GM12892 (cell line): ENCODE results near the gene LRRC41.
"Not testable (repeated sequence)": the region's sequence is repeated elsewhere in the genome, so short reads cannot be mapped to it uniquely, and the experiment has no call there.

Experiments
- DNase-seq: peaks from one replicate; pipeline ENCODE4 v3.0.0; 2011; ENCODE audit not compliant: insufficient read length
- FAIRE-seq: peaks from 2 replicates; lab custom pipeline; 2011; peaks lifted over from hg19 to GRCh38; lab: Jason Lieb, UNC
- POLR2A ChIP-seq: IDR thresholded peaks from 2 replicates; pipeline ENCODE4 v1.6.1; 2011; ENCODE audit warnings: low read depth, low read length, control low read depth
- POLR2AphosphoS5 ChIP-seq: IDR thresholded peaks from 2 replicates; pipeline ENCODE4 v1.6.1; 2011; ENCODE audit warnings: low read depth, low read length, control low read depth
- TAF1 ChIP-seq: IDR thresholded peaks from 2 replicates; pipeline ENCODE4 v1.6.1; 2011; ENCODE audit warnings: low read depth, mild to moderate bottlenecking, control low read depth, low read length, borderline replicate concordance

LRRC41 gene

GRCh38 chr1:46246548-46247435 is 56.6 kb downstream of the LRRC41 start:
- TF ChIP-seq POLR2A (no peak), POLR2AphosphoS5 (no peak), TAF1 (no peak)
- peak; percentile 87 for DNase-seq
- peak; percentile 42 for FAIRE-seq

- not testable (repeated sequence) for FAIRE-seq, DNase-seq
Measured at GRCh38 chr1:46246136-46246535, 57.3 kb downstream of the LRRC41 start.

- DNase-seq, result no peak
Measured at GRCh38 chr1:46244656-46245371, 58.6 kb downstream of the LRRC41 start.

GRCh38 chr1:46243831-46244230 is 59.6 kb downstream of the LRRC41 start:
- FAIRE-seq, DNase-seq: not testable (repeated sequence)

More at GRCh38 chr1:46244656-46245371, 58.6 kb downstream of the LRRC41 start:
- no peak for FAIRE-seq
- TF ChIP-seq TAF1, result no peak
- TF ChIP-seq POLR2A, result no peak
- TF ChIP-seq POLR2AphosphoS5, result no peak

DNA sequence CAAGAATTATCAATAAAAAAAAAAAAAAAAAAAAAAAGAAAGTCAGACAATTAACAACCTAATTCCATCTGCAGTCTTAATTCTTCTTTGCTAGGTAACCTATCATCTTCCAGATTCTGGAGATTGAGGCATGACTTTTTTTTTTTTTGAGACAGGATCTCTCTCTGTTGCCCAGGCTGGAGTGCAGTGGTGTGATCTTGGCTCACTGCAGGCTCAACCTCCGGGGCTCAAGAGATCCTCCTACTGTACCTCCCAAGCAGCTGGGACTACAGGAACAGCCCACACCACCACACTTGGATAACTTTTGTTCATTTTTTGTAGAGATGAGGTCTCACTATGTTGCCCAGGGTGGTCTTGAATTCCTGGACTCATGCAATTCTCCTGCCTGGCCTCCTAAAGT is 60.5 kb downstream of the LRRC41 start:
- FAIRE-seq (no peak), DNase-seq (no peak)
- TF ChIP-seq TAF1 (no peak), POLR2AphosphoS5 (no peak), POLR2A (no peak)

DNA sequence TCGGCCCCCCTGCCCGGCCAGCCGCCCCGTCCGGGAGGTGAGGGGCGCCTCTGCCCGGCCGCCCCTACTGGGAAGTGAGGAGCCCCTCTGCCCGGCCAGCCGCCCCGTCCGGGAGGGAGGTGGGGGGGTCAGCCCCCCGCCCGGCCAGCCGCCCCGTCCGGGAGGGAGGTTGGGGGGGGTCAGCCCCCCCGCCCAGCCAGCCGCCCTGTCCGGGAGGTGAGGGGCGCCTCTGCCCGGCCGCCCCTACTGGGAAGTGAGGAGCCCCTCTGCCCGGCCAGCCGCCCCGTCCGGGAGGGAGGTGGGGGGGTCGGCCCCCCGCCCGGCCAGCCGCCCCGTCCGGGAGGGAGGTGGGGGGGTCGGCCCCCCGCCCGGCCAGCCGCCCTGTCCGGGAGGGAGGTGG is 61.7 kb downstream of the LRRC41 start:
- not testable (repeated sequence) for DNase-seq, FAIRE-seq

DNA sequence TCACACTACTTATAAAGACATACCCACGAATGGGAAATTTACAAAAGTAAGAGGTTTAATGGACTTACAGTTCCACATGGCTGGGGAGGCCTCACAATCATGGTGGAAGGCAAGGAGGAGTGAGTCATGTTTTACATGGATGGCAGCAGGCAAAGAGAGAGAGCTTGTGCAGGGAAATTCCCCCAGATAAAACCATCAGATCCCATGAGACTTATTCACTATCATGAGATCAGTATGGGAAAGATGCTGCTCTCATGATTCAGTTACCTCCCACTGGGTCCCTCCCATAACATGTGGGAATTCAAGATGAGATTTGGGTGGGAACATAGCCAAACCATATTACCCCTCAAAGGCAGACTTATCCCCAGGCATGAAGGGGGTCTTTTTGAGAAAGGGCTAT is 64.6 kb downstream of the LRRC41 start:
- FAIRE-seq, DNase-seq: not testable (repeated sequence)

- TF ChIP-seq POLR2AphosphoS5 (no peak), TAF1 (no peak), POLR2A (no peak)
- no peak for FAIRE-seq
- DNase-seq, result no peak
Measured at GRCh38 chr1:46236882-46237281, 66.5 kb downstream of the LRRC41 start.

GRCh38 chr1:46231231-46231630 is 72.2 kb downstream of the LRRC41 start:
- FAIRE-seq, DNase-seq: not testable (repeated sequence)
